ENCODE measurements around the gene MYL5. TPM values are rescaled to one million over a fixed set of nuclear protein-coding genes. Genes with fewer than 3 reads are reported as not detected.

The MYL5 gene
- total and polyA plus RNA-seq, 2 of the 13 experiments (the other 11 are each of a cell fraction or from before 2014, with no cell fraction given): 6.5 to 16.0 TPM

DNA sequence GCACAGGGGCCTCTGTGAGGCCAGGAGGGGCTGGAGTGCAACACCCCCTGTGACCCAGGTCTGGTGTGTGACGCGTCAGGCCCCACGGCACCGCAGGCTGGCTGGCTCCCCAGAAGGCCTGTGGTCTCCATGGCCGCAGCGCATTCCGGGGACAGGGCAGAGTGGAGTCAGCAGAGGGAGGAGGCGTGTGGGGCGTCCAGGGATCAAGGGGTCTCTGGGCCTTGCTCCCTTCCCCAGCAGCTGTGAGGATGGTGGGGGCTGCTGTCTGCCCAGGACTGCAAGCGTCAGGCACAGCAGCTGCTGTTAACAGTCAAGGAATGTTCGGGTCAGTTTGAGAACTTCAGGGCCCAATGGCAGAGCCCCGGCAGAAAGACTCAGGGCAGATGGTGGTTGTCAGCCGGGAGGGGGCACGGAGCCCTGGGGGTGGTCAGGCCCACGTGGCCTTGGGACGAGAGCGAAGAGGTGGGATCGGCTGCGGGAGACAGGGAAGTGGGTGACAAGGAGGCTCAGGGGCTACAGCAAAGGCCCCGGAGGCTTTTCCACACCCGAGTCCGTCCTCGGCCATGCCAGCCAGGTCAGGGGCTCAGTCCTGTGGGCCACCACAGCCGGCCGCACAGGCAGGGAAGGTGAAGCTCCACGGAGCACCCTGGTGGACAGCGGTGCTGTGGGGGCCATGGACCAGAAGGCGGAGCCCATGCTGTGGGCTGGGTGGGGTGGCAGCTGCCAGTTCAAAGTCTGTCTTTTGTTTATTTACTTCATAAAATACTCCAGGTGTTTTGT lies 49.6 kb downstream of the MYL5 start (continued):
- TF ChIP-seq SAP130 (CRISPR knock-in tag; IDR thresholded peaks at IDR 0.05; ENCODE audit: low read depth): peak; percentile 34; the same call in 1 of the 2 replicates
- TF ChIP-seq PHF21A (CRISPR knock-in tag; IDR thresholded peaks at IDR 0.05): 0 out of 2 replicates have a peak, but pooled peaks have one; percentile 27
- TF ChIP-seq HNF4G (IDR thresholded peaks at IDR 0.05; ENCODE audit: borderline replicate concordance, low read depth, low read length): 0 out of 2 replicates have a peak, but pooled peaks have one; percentile 13
- TF ChIP-seq HNF4G (CRISPR knock-in tag; IDR thresholded peaks at IDR 0.05; ENCODE audit: borderline replicate concordance, low read depth): no peak
- TF ChIP-seq RAD21 (CRISPR knock-in tag; IDR thresholded peaks at IDR 0.05): 0 out of 2 replicates have a peak, but pooled peaks have one; percentile 22
- TF ChIP-seq ATF7 (IDR thresholded peaks at IDR 0.05): no peak
- 0 out of 2 replicates have a peak, but pooled peaks have one; percentile 43 for TF ChIP-seq ATF7 (CRISPR knock-in tag; IDR thresholded peaks at IDR 0.05)
- TF ChIP-seq, protein P1, sequence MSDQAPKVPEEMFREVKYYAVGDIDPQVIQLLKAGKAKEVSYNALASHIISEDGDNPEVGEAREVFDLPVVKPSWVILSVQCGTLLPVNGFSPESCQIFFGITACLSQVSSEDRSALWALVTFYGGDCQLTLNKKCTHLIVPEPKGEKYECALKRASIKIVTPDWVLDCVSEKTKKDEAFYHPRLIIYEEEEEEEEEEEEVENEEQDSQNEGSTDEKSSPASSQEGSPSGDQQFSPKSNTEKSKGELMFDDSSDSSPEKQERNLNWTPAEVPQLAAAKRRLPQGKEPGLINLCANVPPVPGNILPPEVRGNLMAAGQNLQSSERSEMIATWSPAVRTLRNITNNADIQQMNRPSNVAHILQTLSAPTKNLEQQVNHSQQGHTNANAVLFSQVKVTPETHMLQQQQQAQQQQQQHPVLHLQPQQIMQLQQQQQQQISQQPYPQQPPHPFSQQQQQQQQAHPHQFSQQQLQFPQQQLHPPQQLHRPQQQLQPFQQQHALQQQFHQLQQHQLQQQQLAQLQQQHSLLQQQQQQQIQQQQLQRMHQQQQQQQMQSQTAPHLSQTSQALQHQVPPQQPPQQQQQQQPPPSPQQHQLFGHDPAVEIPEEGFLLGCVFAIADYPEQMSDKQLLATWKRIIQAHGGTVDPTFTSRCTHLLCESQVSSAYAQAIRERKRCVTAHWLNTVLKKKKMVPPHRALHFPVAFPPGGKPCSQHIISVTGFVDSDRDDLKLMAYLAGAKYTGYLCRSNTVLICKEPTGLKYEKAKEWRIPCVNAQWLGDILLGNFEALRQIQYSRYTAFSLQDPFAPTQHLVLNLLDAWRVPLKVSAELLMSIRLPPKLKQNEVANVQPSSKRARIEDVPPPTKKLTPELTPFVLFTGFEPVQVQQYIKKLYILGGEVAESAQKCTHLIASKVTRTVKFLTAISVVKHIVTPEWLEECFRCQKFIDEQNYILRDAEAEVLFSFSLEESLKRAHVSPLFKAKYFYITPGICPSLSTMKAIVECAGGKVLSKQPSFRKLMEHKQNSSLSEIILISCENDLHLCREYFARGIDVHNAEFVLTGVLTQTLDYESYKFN (CRISPR knock-in tag; conservative IDR thresholded peaks at IDR 0.05): peak; percentile 44; the same call in 1 of the 2 replicates
- no peak for TF ChIP-seq ZNF850 (CRISPR knock-in tag; conservative IDR thresholded peaks at IDR 0.05)
- TF ChIP-seq HOXA5 (CRISPR knock-in tag; IDR thresholded peaks at IDR 0.05): no peak
